GM18505 (cell line): ENCODE results near the gene TRAPPC1.
"Not testable (repeated sequence)": the region's sequence is repeated elsewhere in the genome, so short reads cannot be mapped to it uniquely, and the experiment has no call there.

Experiments
- ATAC-seq: cut with Tn5 transposase; IDR thresholded peaks from one replicate; pipeline ENCODE4 v1.9.1; 2021; ENCODE audit not compliant: unreplicated experiment
- POLR2A ChIP-seq: IDR thresholded peaks from 4 replicates; pipeline ENCODE4 v1.6.1; 2011; ENCODE audit warnings: borderline replicate concordance; ENCODE audit not compliant: insufficient read depth, insufficient read length; ENCODE audit errors: extremely low read depth

The TRAPPC1 gene, protein sequence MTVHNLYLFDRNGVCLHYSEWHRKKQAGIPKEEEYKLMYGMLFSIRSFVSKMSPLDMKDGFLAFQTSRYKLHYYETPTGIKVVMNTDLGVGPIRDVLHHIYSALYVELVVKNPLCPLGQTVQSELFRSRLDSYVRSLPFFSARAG

DNA sequence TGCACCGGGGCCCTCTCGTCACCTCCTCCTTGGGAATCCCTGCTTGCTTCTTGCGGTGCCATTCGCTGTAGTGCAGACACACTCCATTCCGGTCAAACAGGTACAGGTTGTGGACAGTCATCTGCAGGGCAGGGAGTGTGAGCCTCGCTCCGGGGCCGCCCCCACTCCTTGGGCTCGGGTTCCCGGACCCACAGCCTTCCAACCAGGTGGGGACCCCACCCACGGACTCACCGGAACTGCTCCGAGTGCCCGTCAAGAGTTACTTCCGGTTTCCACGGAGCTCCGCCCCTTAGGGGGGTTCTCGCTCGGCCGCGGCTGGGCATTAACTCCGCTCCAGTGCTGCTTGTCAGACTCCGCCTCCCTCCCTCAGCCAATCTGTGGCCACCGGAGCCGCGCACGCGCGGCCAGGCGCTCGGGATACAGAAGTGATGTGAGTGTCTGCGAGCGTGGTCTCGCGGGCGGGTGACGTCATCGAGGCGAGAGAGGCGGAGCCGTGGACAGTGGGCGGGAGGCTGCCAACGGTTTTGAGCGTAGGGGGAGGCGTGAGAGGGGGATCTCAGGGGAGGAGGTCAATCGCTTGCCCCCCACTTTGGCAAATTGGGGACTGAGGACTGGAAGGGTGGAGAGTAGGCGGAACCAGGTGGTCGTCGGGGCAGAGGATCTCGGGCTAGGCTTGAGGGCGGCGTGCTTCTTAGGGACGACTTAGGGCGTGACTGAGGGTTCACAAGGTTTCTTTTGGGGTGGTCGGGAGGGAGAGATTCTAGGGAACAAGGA lies at the start of gene TRAPPC1, which contains the start of gene CNTROB:
Gene TRAPPC1, minus strand, starts transcription at position 238 of the 774 bp plus-strand sequence. Its CDS starts 117 bp downstream, at position 121.
Gene CNTROB, plus strand, starts transcription at position 498 of the 774 bp plus-strand sequence. CDS start 874 bp downstream, outside the sequence.
- TF ChIP-seq POLR2A: peak; percentile 68
- peak; percentile 87 for ATAC-seq

DNA sequence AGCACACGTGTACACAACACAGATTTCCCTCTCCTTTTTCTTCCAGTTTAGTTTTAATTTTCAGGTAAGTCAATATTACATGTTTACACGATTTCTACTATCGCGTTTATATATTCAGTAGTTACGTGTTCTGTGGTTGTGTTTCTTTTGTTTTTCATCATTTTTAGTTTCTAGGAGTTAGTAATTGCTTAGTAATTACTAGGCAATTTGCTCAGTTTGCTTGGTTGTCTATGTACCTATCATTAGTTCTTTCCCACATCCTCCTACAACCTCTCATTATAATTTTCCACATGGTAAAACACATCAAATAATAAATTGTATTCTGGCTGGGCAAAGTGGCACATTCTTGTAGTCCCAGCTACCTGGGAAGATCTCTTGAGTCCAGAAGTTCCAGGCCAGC lies 46.1 kb upstream of the TRAPPC1 start:
- ATAC-seq: no peak
- no peak for TF ChIP-seq POLR2A

DNA sequence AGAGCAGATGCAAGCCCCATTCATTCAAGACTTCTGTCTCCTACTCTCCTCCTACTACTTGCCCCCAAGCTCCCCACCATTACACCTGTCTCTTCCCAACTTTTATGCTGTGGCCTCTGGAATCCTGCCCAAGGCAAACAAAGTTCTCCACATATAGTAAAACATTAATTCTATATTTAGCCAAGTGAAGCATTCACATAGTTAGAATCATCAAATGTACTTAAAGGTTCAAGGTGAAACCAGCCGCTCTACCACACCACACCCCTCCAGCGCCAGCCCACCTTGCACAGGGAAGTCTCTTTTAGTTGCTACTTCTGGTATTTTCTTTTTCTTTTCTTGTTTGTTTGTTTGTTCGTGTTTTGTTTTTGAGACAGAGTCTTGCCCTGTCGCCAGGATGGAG lies 45.3 kb upstream of the TRAPPC1 start:
- no peak for ATAC-seq
- TF ChIP-seq POLR2A: no peak

DNA sequence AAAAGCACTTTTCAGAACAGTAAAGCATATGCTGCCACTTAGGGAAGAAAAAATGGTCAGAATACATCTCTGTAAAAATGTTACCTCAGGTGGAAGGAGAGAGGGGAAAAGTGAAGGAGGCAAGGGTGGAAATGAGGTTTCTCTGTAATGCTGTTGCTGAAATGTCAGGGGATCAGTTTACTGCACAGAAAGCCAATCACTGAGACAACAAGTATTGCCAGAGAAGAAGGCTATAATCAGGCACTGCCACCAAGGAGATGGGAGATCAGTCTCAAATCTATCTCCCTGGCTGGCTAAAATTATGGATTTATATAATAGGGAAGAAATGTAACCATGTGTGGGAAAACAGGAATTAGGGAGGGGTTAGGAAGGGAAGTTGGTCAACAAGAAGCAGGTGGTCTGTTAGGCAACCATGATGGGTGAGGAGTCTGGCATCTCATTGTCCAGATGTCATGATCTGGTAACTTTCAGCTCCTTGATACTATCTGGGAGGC lies 42.9 kb upstream of the TRAPPC1 start:
- TF ChIP-seq POLR2A: no peak

DNA sequence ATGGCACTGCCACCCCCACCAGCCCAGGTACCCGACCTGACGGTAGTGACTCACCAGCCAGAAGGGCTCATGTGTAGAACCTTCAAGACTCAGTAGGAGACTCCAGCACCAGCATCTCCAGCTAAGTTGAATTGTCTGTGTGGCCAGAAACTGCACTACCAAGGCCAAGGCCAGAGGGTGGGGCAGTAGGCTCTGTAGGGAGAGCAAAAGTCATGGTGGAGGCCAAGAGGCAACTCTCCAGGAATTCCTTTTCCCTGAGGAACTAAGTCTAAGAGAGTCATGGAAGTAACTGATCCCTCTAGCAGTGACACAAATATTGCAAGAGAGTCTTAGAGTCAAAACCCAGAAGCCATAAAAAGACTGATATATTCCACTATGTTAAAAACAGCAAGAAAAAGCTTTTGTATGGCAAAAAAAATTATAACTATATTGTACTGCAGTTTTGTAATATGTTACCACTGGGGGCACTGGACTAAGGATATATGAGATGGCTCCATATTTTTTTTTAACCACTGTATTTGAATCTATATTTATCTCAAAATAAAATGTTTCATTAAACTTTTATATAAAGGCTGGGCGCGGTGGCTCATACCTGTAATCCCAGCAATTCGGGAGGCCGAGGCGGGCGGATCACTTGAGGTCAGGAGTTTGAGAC lies 40.5 kb upstream of the TRAPPC1 start:
- no peak for TF ChIP-seq POLR2A
- ATAC-seq: no peak

More for the DNA sequence above, 42.9 kb upstream of the TRAPPC1 start:
- no peak for ATAC-seq

DNA sequence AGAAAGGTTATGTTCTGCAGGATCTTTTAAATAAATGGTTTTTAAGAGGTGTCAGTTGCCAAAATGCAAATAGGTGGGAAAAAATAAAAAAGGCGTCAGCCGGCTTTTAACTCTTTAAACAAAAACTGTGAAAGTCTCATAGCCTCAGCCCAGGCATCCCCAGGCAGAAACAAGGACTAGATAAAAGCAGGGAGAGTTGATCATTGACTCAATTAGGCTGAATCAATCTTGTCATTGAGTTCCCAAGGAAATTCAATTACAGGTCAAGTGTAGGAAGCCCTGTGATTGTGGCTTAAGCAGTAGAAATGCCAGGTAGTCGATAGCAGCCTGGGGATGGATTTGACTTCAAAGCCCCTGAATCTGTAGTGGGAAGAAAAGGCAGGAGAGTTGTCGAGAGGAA lies 39.9 kb upstream of the TRAPPC1 start:
- ATAC-seq: no peak
- TF ChIP-seq POLR2A: no peak

DNA sequence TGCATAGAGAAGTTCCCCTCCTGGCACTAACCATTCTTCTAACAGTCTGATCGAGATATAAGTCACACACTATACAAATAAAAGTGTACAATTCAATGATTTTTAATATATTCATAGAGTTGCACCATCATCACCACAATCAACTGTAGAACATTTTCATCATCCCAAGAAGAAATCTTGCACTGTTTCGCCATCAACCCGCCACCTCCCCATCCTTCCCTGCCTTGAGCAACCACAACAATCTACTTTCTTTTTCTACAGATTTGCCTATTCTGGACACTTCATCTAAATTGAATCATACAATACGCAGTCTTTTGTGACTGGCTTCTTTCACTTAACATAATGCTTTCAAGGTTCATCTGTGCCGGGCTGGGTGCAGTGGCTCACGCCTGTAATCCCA lies 37.7 kb upstream of the TRAPPC1 start:
- no peak for ATAC-seq
- no peak for TF ChIP-seq POLR2A

DNA sequence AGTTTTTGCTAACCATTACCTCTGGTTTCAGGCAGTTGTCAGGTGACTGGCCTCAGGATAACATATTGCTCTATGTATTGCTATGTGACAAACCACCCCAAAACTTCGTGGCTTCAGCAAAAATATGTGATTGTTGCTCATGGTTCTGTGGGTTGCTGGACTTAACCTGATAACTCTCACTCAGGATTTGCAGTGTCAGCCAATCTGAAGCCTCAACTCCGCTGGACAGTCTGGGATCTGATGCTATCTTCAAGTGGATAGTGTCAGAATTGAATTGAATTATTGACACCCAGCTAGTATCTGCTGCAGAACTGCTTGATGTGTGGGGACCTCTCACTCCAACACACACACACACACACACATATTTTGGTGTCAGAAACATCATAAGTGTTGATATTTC lies 36.0 kb upstream of the TRAPPC1 start:
- ATAC-seq: no peak
- no peak for TF ChIP-seq POLR2A

DNA sequence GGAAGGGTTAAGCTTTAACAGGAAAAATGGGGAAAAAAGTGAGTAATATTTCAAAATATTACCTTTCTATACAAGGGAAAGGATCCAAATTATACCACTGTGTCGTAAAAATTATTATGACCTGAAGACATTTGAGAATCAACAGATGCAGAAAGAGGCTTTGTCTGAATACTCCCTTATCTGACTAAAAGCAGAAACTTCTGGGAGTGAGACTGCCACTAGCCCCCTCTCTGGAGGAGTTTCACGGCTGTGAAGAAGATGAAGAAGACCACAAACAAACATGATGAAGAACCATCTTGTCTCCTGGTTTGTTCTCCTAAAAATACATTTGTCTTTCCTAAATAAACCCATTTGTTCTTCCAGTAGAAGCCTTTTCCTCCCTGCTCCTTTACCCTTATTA lies 29.7 kb upstream of the TRAPPC1 start:
- TF ChIP-seq POLR2A: no peak
- ATAC-seq: no peak

DNA sequence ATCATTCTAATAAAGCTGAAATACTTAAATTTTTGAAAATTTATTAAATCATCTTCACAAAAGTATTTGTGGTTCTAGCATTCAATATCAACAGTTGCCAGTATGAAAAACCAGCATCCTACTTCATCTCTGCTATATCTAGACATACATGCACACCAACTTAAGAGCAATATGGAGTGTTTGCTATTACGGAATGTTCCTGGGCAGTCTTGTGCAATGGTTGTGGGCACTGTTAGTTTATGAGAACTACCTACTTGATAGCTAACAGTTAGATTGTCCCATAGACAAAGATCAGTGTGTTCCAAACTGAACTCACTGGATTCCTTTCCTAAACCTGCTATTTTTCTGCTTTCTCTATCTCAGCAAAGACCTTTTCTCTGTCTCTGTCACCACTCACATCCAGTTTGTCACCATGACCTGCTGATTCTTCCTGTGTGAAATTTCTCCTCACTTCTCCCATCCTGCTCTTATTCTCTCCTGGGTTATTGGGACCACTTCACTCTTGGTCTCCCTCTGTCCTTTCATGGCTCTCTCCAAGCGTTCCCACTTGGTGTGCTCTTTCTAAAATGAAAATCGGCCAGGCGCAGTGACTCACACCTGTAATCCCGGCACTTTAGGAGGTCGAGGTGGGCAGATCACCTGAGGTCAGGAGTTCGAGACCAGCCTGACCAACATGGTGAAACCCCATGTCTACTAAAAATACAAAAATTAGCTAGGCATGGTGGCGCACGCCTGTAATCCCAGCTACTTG lies 27.9 kb upstream of the TRAPPC1 start:
- ATAC-seq: no peak
- TF ChIP-seq POLR2A: no peak

DNA sequence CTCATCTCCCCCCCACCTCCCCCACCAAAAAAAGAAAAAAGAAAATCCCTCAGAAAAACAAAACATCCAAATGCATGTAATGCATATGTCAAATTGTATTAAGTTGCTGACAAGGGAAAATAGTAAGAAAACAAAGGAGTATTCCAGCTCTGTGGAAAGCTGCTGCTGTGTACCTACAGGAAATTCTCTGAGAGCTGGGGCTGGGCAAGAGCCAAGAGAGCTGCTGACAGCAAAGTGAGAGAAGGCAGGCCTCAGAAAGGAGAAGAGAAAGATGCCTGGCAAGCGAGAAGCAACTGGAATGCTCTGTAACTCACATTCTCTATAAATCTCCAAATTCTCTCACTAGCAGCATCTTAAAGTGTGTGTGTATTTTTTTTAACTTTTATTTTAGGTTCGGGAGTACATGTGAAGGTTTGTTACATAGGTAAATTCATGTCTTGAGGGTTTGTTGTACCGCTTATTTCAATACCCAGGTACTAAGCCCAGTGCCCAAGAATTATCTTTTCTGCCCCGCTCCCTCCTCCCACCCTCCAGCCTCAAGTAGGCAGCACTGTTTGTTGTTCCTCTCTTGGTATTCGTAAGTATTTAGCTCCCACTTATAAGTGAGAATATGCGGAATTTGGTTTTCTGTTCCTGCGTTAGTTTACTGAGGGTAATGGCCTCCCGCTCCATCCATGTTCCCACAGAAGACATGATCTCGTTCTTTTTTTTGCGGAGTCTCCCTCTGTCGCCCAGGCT lies 24.7 kb upstream of the TRAPPC1 start:
- ATAC-seq: no peak
- no peak for TF ChIP-seq POLR2A

DNA sequence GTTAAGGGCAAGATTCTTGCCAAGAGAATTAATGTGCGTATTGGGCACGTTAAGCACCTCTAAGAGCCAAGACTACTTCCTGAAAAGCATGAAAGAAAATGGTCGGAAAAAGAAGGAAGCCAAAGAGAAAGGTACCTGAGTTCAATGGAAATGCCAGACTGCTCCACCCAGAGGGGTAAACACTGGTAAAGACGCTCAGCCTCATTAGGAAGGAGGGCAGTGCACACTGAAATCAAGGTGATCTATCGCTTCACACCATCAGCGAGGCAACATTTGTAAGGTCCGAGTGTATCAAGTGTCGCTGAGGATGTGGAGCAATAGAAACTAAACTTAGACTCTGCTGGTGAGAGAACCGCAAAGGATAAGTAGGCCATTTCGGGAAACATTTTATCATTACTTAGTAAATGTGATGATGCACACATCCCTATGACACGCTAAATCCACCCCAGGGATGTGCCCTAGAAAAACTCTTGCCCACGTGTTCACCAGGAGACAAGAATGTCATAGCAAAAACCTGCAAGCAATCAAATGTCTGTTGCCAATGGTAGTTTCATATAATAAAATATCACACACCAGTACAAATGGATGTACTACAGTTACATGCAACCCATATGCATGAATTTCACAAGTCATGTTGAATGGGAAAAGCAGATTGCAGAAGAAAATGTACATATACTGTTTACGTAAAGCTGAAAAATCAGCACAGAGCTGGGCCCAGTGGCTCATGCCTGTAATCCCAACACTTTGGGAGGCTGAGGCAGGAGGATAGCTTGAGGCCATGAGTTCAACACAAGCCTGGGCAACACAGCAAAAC lies 23.9 kb upstream of the TRAPPC1 start:
- TF ChIP-seq POLR2A: no peak
- no peak for ATAC-seq

DNA sequence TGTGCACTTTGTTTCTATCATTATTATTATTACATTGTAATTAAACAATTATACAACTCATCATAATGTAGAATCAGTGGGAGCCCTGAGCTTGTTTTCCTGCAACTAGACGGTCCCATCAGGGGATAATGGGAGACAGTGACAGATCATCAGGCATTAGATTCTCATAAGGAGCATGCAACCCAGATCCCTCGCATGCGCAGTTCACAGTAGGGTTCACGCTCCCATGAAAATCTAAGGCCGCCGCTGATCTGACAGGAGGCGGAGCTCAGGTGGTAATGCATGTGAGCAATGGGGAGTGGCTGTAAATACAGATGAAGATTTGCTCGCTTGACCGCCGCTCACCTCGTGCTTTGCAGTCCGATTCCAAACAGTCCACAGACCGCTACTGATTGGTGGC lies 21.5 kb upstream of the TRAPPC1 start:
- ATAC-seq: not testable (repeated sequence)
